Left renal cortex interstitium (tissue), 4 donors: ENCODE data around the gene ATP4B. TPM values are rescaled to one million over a fixed set of nuclear protein-coding genes. Genes with fewer than 3 reads are reported as not detected.

Experiments
- DNase-seq, 4 donors: peaks; one replicate each; pipeline ENCODE4 v3.0.0-alpha.2; 2013; ENCODE audit warnings: low read depth in 4 of 4, low spot score in 2 of 4, missing footprints in 1 of 4
- polyA plus RNA-seq, 4 donors: library from polyadenylated mRNA; unstranded; fragments of 120-200 nt; gene quantifications; one replicate each; pipeline ENCODE4 v1.2.1, GENCODE V29; 2013; ENCODE audit not compliant: insufficient read length in 4 of 4

ATP4B gene
- polyA plus RNA-seq, 4 donors, result 0.36 to 0.82 (median 0.42) TPM

- DNase-seq, result no peak
Measured at GRCh38 chr13:113609616-113610015, 48.4 kb downstream of the ATP4B start.

GRCh38 chr13:113608967-113609533, 48.9 kb downstream of the ATP4B start:
- no peak for DNase-seq

- DNase-seq, result no peak
Measured at GRCh38 chr13:113607889-113608635, 49.9 kb downstream of the ATP4B start.

- no peak for DNase-seq
Measured at GRCh38 chr13:113607056-113607888, 50.7 kb downstream of the ATP4B start.

GRCh38 chr13:113605866-113606438, 52.0 kb downstream of the ATP4B start:
- no peak for DNase-seq

GRCh38 chr13:113605461-113605860, 52.5 kb downstream of the ATP4B start:
- DNase-seq, result no peak

GRCh38 chr13:113604186-113604585, 53.8 kb downstream of the ATP4B start:
- DNase-seq, result no peak

- no peak for DNase-seq
Measured at GRCh38 chr13:113603116-113603710, 54.8 kb downstream of the ATP4B start.

- DNase-seq, result no peak
Measured at GRCh38 chr13:113602291-113602988, 55.6 kb downstream of the ATP4B start.

GRCh38 chr13:113601166-113602070, 56.6 kb downstream of the ATP4B start:
- no peak for DNase-seq

GRCh38 chr13:113599391-113599790, 58.6 kb downstream of the ATP4B start:
- DNase-seq, result no peak

Other genes with a start within 250 kb of the ATP4B start
- gene ADPRHL1, start 204.7 kb downstream of the ATP4B start, polyA plus RNA-seq, result 1 to 10 TPM; 3.1 to 6.1 (median 4.7) TPM
- 10 to 100 TPM; 15.3 to 35.8 (median 26.9) TPM for gene DCUN1D2, start 167.5 kb downstream of the ATP4B start, polyA plus RNA-seq
- gene TFDP1, start 73.4 kb downstream of the ATP4B start, polyA plus RNA-seq, result 10 to 100 TPM; 83.3 to 93.0 (median 88.2) TPM
- under 1 TPM; 0.11 to 0.19 (median 0.15) TPM for gene GRK1, start 9.0 kb upstream of the ATP4B start, polyA plus RNA-seq
- gene TMEM255B, start 101.0 kb upstream of the ATP4B start, polyA plus RNA-seq, result 1 to 10 TPM; 6.6 to 8.6 (median 7.6) TPM
- gene GAS6, start 205.9 kb upstream of the ATP4B start, polyA plus RNA-seq, result 10 to 100 TPM; 24.6 to 38.4 (median 31.0) TPM